Astrocyte of the cerebellum (primary cell): Measurements from ENCODE around the gene IFT43.

ENCODE experiments used
- DNase-seq: peaks from one replicate; pipeline ENCODE4 v3.0.0-alpha.2; 2011; ENCODE audit warnings: low read depth
- H3K4me3 ChIP-seq: 2 replicates; pipeline ENCODE4 v1.5.1; 2011; ENCODE audit warnings: mild to moderate bottlenecking, low read depth, low read length, moderate library complexity
- in situ Hi-C: cut with HindIII; loops from 2 replicates; pipeline ENCODE4 v1.10.0; 2017; ENCODE audit warnings: low sequenced_read_pairs
- TF ChIP-seq, protein P1 (sequence below): IDR thresholded peaks from 2 replicates; pipeline ENCODE4 v1.5.1; 2012; ENCODE audit warnings: low read length, low read depth, moderate library complexity, mild to moderate bottlenecking; ENCODE audit errors: missing control alignments

IFT43 gene

GRCh38 chr14:75970989-75971388 is 14.6 kb upstream of the IFT43 start:
- TF ChIP-seq, protein P1, sequence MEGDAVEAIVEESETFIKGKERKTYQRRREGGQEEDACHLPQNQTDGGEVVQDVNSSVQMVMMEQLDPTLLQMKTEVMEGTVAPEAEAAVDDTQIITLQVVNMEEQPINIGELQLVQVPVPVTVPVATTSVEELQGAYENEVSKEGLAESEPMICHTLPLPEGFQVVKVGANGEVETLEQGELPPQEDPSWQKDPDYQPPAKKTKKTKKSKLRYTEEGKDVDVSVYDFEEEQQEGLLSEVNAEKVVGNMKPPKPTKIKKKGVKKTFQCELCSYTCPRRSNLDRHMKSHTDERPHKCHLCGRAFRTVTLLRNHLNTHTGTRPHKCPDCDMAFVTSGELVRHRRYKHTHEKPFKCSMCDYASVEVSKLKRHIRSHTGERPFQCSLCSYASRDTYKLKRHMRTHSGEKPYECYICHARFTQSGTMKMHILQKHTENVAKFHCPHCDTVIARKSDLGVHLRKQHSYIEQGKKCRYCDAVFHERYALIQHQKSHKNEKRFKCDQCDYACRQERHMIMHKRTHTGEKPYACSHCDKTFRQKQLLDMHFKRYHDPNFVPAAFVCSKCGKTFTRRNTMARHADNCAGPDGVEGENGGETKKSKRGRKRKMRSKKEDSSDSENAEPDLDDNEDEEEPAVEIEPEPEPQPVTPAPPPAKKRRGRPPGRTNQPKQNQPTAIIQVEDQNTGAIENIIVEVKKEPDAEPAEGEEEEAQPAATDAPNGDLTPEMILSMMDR: no peak
- in situ Hi-C loops: no loop called here
- H3K4me3 ChIP-seq: no peak overlapping the region
- no peak for DNase-seq

- DNase-seq: no peak
- in situ Hi-C loops: no loop called here
- TF ChIP-seq, protein P1: no peak
- no peak overlapping the region for H3K4me3 ChIP-seq
Observed at GRCh38 chr14:75971509-75971908, 14.1 kb upstream of the IFT43 start.

DNA sequence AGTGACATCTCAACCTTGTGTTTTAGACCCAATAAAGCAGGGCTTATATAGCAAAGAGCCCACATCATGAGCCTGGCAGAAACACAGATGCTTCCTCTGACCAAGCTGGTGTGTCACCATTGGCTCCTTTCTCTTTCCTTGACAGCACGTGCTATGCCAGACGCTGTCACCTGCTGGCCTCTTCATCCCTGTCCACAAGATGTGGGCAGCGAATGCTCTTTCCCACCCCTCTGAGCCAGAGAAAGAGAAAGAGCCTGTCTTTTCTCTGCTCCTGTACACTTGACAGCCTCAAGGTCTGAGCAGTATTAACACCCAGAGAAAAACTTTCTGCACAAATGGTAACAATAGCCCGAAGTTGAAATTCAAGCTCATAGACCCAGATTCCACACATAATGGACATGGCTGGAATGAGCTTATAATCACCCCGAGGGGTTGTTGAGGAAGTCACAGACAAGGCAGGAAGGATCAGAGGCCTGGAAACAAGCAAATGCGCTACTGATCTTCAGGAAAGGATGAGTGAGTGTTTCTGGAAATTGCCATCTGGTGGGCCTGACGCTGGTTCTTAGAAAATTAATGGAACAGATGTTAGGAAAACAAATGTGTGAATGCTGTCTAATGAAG is 12.7 kb upstream of the IFT43 start:
- in situ Hi-C loops: no loop called here
- DNase-seq: no peak
- no peak overlapping the region for H3K4me3 ChIP-seq
- TF ChIP-seq, protein P1: no peak

GRCh38 chr14:75976826-75977581 is 8.6 kb upstream of the IFT43 start:
- in situ Hi-C loops: loop anchor here (5.0 kb wide), 1 partner anchor 265 kb away; no protein-coding TSS in a partner anchor
- TF ChIP-seq, protein P1: no peak
- no peak for DNase-seq
- H3K4me3 ChIP-seq: no peak overlapping the region

DNA sequence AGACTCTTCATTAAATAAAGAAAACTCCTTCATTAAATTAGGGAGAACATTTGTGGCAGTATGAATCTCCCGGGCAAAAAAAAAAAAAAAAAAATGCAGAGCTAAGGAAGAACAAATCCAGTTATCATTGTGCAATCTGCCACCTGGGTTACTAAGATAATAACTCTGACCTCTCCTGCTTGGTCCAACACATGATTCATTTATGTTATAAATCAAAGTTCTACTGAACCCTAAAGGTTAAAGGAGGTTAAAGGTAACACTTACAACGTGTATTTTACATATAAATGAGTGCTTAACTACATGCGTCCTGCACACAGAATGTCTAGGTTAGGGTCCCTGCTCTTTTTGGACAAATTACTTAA is 8.0 kb upstream of the IFT43 start:
- TF ChIP-seq, protein P1: no peak
- no peak overlapping the region for H3K4me3 ChIP-seq
- in situ Hi-C loops: loop anchor here (5.0 kb wide), 1 partner anchor 265 kb away; no protein-coding TSS in a partner anchor
- DNase-seq: no peak

- no peak for DNase-seq
- H3K4me3 ChIP-seq: no peak overlapping the region
- in situ Hi-C loops: loop anchor here (5.0 kb wide), 1 partner anchor 266 kb away; no protein-coding TSS in a partner anchor
- TF ChIP-seq, protein P1: no peak
Observed at GRCh38 chr14:75978249-75978731, 7.3 kb upstream of the IFT43 start.
